Measurements from ENCODE around the gene CMIP.

The CMIP gene

GRCh38 chr16:81480606-81481206 is 36.1 kb downstream of the CMIP start:
- no peak for DNase-seq (ENCODE audit: low spot score)

- peak; percentile 47 for DNase-seq (ENCODE audit: low spot score)
Observed at GRCh38 chr16:81481207-81481821, 36.7 kb downstream of the CMIP start.

- DNase-seq (ENCODE audit: low spot score) = no peak
Observed at GRCh38 chr16:81482329-81483063, 37.9 kb downstream of the CMIP start.

- DNase-seq (ENCODE audit: low spot score) = peak; percentile 63
Observed at GRCh38 chr16:81483064-81483969, 38.7 kb downstream of the CMIP start.

GRCh38 chr16:81483970-81484595 is 39.5 kb downstream of the CMIP start:
- no peak for DNase-seq (ENCODE audit: low spot score)

GRCh38 chr16:81484908-81485624 is 40.5 kb downstream of the CMIP start:
- no peak for DNase-seq (ENCODE audit: low spot score)

GRCh38 chr16:81485824-81486539 is 41.4 kb downstream of the CMIP start:
- DNase-seq (ENCODE audit: low spot score) = no peak

- DNase-seq (ENCODE audit: low spot score) = no peak
Observed at GRCh38 chr16:81486540-81487061, 42.0 kb downstream of the CMIP start.

- DNase-seq (ENCODE audit: low spot score) = no peak
Observed at GRCh38 chr16:81487301-81487720, 42.7 kb downstream of the CMIP start.

GRCh38 chr16:81488687-81489411 is 44.2 kb downstream of the CMIP start:
- DNase-seq (ENCODE audit: low spot score) = no peak

- no peak for DNase-seq (ENCODE audit: low spot score)
Observed at GRCh38 chr16:81489547-81490267, 45.1 kb downstream of the CMIP start.

GRCh38 chr16:81491541-81492188 is 47.1 kb downstream of the CMIP start:
- no peak for DNase-seq (ENCODE audit: low spot score)

GRCh38 chr16:81492311-81492761 is 47.7 kb downstream of the CMIP start:
- DNase-seq (ENCODE audit: low spot score) = no peak

- DNase-seq (ENCODE audit: low spot score) = no peak
Observed at GRCh38 chr16:81492965-81493754, 48.6 kb downstream of the CMIP start.

GRCh38 chr16:81493755-81494433 is 49.3 kb downstream of the CMIP start:
- DNase-seq (ENCODE audit: low spot score) = no peak

GRCh38 chr16:81494434-81494806 is 49.8 kb downstream of the CMIP start:
- DNase-seq (ENCODE audit: low spot score) = no peak

GRCh38 chr16:81494888-81495287 is 50.3 kb downstream of the CMIP start:
- no peak for DNase-seq (ENCODE audit: low spot score)
